ENCODE data around the gene RFX3.

Gene RFX3

DNA sequence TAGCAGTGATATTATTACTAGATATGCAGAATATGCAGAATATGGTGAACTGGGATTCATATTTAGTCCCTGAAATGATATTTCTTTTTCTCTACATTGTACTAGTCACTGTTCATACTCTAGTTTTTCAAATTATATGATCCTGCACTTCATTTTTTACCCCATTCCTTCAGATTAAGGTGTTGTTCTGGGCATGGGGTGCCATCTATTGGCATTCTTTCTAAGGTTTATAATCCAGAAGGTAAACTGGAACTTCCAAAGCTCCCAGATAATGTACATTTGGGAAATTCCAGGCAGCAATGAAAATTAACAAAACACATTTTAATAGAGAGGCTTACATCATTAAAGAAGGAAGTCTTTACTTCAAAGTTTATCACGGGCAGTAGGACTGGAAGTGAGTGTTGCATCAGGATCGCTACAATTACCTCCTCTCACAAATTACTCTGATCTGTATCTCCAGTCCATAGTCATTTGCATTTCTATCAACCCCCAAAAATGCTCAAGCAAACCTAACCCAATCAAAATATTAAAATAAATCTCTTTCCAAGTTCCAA, 12.5 kb downstream of the RFX3 start:
- no peak for DNase-seq

DNA sequence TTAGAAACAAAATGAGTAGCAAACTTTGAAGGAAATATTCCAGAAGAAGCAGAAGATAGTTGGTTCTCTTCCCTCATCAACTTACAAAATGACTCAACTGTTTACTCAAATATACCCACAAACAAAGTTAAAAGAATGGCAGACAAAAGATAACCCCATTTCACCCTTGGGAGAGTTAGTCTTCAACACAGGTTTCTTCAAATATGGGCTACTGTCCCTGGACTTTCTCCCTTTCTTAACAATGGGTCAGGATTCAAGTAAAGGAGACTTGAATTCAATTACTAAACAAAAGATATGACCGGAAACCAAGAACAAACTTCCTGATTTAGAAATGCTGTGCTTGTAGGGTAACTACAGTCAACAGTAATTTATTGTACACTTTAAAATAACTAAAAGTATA, 14.2 kb downstream of the RFX3 start:
- no peak for DNase-seq

DNA sequence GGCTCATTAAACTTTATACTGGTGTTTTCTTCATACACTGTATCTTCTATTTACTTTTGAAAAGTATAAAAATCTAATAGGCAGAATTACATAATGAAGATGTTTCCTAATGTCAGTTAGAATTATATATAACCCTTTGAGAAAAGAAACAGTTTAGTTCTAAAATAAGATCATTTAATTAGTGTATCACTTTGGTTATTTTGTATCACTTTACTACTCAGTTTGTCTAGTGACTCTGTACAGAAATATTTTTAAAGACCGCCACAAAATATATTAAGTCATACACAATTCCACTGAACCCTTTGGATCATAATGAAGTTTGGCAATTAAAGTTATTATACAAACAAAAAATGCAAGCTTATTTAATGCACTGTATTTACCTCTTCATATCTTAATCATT, 15.0 kb downstream of the RFX3 start:
- DNase-seq, result no peak

DNA sequence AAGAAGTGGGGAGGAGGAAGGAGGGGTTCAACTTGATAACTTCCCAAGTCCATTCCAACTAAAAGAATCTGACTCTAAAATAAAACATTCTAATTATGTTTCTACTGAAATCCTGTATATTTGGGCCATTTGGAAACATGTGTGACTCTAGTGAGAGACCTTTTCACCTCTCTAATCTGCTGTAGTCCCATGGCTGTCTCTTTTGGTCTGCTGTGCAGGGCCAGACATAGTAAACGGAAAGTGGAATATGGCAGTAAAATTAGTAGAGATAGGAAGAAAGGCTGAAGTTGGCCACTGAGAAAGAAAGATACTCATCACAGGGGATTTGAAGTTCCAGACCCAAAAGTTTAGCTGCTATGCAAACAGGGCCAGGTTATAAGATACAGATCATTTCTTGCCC, 15.9 kb downstream of the RFX3 start:
- DNase-seq, result no peak

DNA sequence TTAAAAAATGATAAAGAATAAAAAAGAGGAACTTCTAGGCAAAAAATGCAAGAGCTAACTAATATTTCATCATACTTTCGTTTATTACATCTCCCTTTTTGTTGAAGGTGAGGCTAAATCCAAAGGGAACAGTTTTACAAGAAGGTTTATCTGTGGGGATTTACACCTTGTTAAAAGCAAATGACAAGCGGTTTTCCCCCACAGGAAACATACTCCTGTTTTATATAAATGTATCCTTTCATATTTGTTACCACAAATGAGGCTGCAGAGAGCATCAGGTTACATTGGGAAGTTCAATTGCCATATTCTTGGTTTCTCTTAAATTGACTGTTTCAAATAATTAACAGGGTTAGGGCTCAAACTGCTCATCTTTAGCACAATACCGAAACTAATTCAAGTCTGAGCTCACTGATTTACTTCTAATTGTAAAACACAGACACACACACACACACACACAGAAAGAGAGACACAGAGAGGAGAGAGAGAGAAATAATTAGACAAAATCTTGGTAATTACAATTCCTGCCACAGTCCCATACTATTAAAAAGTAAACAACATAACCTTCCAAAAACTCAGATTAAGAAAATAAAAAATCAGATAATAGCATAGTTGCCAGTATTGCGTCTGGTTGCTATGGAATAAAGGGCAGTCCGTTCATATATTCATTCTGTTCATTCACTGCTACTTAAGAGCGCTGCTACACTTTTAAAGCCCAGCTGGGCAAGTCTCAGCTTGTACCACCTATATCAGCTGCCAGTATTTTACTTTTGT, 17.1 kb downstream of the RFX3 start:
- DNase-seq, result peak; percentile 69

DNA sequence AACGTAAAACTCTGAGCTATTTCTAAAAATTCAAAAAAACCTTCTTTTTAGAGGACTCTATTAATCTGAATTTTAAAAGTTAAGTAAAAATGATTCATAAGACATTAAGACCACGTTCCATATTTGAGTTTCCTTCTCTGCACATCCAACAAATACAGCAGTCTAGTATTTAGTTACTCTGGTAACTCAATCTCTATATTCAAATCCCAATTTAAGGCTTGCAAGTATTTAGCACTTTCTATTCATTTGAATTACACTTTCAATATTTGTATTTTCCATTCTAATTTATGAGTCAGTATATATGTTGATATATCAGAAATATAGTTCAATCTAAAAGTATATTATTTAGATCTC, 17.7 kb downstream of the RFX3 start:
- no peak for DNase-seq

DNA sequence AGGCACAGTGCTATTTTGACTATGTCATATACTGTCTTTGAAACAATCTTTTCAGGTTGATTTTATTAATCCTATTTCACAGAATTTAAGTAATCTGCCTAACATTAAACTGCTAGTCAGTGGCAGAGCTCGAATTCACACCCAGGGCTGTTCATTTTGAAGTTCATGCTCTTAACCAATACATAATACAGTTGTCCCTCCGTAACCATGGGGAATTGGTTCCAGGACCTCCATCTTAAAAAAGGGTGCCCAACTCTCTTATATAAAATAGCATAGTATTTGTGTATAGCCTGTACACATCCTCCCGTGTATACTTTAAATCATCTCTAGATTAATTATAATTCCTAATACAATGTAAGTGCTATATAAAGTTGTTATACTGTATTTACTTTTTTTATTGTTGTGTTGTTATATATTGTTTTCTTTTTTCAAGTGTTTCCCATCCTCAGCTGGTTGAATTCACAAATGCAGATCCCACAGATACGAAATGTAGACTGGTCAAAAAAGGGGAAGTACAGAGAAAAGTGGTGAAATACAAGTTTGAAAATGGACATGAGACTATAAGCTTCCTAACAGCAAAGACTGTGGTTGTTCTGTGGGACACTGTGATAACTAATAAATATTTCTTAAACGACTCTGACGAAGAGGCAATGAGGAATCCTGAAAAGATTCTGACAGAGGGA, 18.3 kb downstream of the RFX3 start:
- DNase-seq, result no peak

DNA sequence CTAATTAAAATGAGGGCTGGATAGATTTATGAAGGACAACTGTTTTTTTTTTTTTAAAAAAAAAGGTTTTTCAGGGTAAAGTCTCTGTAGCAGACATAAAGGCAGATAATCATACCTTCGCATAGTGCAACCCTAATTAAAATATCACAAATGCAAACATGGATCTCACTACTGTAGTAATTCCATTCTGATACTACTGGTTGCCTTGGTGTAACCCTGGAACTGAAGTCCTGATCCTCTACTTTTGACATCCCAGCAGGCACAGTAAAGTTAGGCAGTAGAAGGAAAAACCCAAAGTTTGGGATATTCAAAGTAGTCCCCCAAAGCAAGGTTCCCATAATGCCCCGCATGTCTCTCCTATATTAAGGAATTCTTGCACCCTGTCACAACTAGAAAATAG, 19.6 kb downstream of the RFX3 start:
- no peak for DNase-seq

DNA sequence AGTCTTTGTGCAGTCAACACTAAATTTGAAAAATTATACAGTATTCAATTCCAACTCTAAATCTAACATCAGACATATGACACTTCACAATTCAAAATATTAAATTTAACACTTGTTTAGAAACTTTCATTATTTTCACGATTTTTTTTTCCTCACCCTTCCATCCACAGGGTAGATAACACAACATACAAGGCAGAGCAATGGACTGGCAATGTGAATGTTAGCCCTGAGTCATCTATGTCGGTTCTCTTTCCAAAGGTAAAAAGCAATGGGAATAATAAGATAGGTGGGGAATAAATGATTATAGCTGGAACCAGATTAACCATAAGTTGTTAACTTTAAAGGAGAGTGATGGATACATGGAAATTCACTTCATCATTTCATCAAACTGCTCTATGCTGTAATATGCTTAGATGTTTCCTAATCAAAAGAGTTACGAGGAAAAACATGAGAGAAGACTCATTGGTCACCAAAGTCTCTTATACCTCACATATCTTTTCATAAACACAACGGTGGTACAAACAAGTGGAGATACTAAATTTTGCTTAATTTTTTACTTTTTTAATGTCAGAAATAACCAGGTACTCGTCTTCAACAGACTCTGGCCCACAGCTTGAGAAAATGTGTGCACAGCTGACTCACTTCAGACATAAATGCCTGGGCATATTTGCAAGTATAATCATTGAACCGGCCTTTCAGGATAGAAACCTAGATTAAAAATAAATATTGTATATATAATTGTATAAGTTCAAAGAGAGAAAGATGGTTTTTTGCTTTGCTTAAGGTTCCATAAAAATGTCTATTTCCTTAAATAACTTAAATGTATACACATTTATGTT, 23.0 kb downstream of the RFX3 start:
- no peak for DNase-seq

DNA sequence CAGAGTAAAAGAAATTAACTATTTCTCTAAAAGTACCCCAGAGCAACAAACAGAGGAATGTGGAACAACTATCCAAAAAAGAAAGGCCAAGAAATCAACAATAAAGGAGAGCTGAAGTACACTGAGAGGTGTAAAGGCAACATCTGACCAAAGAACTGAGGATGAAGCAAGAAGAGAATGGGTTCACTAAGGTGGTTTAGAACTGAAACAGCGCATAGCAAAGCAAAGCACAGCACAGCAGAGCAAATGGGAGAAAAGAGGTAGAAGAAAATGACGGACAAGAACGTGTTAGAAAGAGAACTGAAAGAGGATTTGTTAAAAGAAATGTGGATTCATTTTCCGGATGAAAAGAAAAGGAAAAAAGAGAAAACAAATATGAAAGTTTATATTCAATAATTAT, 25.8 kb downstream of the RFX3 start:
- DNase-seq, result no peak

DNA sequence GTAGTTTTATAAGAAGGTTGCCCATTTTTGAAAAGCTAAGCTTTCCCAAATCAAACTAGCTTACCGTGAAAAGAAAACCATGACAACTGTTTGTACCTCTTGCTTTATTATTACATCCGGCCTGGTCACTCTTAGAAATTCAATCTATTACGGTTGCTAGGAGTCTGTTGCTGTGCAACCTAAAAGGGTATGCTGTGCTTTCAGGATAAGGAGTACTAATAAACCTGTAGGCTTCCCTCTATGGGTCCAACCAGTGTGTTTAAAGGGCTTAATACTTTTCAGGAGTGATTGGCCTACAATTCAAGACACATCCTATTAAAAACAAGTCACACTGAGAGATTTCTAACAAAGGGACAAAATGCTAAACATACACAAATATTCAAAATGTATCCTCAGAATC, 27.1 kb downstream of the RFX3 start:
- no peak for DNase-seq

DNA sequence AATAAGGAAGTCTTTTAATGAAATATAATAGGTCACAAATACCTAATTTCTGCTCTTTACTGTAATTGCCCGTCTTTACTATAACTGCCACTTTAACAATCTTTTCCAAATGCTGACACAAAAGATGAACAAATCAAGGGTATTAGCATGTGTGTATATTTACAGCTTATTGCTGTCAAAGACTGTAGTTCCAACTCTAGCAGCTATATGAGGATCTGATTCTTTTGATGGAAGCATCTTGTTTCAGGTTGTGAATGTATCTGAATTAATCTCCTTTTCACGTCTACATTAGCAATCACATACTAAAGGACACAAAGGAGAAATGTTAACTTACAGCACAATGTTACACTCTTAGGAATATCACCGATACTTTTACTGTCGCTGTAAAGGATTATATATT, 27.9 kb downstream of the RFX3 start:
- DNase-seq, result peak; percentile 18

DNA sequence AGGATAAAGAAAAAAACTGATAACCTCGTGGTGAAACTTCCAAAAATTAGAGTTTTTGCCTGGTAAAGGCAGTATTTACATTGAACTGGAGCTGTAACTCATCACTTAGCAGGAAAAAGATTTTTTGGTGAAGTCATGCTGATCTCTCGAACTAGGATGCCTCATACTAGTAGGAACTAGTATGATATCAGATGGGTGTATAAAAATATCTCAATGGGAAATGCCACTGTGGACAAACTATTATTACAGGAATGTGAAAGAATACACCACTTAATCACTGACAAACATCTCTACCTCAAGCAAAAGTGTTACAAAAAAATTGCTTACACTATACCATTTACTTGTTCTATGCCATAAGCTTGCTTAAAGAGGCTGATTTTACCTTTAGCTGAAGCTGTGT, 28.4 kb downstream of the RFX3 start:
- DNase-seq, result no peak

DNA sequence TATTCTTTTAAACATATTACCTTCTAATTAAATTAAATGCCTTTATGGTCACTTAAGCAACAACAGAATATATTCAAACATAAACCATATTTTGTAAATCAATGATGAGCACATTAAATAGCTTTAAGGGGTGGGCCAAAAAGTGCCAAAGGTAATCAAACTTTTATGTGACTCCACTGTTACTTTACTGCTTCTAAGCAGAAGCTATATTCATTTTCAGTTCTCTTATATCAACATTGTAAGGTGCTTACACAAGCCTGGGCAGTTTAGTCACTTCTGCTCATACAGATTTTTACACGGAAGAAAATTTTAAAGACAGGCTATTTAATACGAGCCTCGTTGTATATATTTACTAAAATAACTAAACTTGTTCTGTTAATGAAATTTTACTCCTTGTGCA, 29.9 kb downstream of the RFX3 start:
- DNase-seq, result no peak

DNA sequence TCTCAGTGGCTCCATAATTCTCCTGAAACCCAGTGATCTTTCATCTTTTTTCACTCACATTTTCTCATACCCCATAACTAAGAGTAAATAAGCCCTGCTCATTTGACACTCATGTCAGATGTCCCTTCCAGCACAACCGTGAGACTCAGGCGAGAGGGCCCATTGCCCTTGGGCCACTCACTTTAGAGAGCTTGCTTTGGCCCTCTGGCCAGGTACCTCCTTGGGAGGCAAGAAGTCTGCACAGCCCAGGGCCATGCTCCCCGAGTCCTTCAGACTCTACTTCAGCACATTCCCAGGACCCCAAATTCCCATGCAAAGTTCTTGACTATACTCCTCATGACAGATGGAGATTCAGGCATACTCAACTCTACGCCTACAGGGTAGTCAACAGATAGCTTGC, 33.6 kb downstream of the RFX3 start:
- DNase-seq, result no peak

DNA sequence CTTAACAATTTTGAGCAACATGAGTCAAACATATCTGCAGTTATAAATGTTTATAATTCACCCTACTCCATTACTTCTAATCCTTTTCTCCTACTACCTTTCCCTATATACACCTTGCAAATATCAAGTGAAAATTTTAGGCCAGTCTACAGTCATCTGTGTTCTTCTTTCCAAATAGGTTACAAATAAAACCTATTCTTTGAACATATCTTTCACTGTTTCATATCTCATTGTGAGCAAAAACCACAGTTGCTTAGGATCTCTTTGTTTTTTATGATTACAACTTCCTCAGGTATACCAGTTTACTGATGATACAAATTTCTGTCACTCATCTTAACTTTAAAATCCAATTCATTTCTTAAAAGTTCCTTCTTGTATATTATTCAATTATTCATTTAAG, 34.4 kb downstream of the RFX3 start:
- DNase-seq, result no peak

DNA sequence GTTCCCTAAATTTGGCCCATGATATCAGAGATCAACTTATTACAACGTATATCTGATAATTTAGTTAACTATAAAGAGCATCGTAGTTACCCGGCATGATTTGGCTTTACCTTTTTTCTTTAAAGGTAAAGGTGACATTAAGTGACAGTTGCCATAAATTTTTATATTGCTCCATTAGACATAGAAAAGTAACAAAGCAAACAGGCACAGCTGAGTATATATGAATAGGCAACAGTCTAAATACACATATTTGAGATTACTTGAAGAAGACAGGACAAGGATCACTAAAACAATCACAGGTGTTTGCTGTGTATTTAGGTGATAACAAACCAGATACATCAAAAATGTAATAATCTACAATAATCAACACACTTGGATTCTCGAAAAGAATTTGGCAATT, 34.8 kb downstream of the RFX3 start:
- DNase-seq, result no peak

DNA sequence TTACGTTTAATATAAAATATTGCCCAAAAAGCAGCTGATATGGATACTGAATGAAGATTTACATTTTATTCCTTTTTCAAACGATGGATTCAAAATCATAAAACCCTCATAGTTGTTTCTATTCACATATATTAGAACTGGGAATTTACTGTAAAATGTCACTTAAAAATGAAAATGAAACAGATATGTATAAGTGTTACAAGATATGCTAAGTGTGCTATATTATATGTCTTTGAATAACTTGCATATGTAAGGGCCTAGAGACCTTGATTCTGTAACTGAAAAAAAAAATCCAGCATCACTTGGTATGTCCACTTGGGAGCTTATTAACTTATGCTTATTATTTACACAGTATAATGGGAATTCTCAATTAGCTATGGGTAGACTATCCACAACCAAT, 43.2 kb downstream of the RFX3 start:
- DNase-seq, result no peak

DNA sequence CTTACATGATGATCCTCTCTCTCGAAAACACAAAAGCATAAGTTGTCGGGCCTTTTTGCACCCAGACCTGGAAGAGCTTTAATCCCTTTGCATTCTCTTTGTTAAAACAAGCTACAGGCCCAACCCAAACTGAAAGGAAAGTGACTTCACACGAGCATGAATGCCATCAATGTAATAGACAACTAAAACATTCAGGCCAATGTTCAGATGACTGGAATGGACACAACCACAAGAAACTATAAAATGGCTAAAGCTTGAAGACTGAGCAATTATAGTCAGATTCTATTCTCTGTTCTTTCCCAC, 45.5 kb downstream of the RFX3 start:
- no peak for DNase-seq

DNA sequence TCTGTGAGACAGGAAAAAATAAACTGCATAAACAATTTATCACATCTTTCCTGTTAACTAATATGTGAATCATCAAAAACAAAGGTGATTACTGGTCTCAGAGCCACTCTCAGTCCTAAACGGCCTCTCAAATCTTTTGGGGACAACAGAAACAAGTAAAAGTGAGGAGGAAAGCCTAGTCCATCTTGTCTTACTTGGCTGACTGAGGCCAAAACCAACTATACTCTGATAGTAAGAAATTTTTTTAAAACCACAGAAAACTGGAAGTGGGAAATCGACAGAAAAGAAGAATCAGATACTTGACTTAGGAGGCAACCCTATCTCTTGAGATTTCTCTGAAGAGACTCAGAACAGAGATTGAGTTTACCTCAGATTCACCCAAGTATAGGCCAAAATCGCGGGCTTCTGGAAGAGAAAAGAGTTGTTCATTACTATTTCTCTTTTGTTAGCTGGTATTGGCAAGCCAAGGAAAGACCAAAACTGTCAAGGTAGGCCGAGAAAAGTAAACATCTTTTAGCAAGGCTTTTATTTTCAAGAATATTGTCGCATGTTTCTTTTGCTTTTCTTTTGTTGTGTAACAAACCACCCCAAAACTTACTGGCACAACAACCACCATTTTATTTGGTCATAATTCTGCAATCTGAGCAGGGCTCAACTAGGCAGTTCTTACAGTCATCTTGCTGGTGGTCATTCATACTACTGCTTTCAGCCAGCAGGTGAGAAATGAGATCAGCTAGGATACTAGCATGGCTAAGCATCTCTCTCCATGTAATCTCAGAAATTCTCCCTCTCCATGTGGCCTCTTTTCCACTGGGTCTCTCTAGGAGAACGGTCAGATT, 46.1 kb downstream of the RFX3 start:
- no peak for DNase-seq

DNA sequence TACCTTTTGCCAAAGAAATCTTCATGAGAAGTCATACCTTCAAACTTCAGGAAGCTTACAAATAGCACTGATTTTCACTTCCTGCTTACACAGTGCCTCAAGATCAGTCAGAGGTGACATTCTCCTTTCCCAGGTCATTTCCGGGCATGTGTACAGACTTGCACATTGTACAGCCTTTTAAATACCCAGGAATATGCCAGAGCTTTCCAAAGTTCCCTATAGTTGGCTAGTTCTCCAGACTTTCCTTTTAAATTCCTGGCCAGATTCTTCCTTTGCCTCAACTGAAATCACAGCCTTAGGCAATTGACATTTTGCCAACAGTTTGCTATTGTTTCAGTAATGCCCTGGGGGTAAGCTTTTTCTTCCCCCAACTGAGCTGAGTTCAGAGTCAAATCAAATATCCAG, 47.2 kb downstream of the RFX3 start:
- DNase-seq, result no peak

DNA sequence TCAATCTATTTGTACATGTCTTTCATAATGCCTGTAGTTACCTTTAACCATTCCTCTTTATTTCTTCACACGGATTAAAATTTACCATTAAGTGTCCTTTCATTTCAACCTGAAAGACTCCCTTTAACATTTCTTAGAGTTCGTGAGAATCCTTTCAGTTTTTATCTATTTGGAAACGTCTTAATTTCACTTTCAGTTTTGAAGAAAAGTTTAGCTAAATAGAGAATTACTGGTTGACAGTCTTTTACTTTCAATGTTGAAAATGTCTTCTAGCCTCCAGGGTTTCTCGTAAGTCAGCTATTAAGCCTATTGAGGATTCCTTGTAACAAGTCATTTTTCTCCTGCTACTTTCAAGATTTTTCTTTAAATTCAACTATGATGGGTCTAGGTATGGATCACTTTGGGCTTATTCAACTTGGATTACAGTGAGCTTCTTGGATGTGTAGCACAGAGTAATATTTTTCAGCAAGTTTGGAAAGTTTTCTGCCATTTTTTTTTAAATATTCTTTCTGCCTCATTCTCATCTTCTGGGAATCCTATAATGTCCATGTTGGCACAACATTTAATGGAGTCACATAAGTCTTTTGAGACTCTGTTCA, 48.5 kb downstream of the RFX3 start:
- no peak for DNase-seq
